UCSD-AML1 (cell line): ENCODE results near the gene CYB5D1.

Experiments
- DNase-seq: peaks from one replicate; lab custom pipeline; 2025; ENCODE audit not compliant: unreplicated experiment; lab: John Stamatoyannopoulos, UW

The CYB5D1 gene

GRCh38 chr17:7885367-7886226 lies 27.8 kb downstream of the CYB5D1 start:
- peak; percentile 72 for DNase-seq

DNA sequence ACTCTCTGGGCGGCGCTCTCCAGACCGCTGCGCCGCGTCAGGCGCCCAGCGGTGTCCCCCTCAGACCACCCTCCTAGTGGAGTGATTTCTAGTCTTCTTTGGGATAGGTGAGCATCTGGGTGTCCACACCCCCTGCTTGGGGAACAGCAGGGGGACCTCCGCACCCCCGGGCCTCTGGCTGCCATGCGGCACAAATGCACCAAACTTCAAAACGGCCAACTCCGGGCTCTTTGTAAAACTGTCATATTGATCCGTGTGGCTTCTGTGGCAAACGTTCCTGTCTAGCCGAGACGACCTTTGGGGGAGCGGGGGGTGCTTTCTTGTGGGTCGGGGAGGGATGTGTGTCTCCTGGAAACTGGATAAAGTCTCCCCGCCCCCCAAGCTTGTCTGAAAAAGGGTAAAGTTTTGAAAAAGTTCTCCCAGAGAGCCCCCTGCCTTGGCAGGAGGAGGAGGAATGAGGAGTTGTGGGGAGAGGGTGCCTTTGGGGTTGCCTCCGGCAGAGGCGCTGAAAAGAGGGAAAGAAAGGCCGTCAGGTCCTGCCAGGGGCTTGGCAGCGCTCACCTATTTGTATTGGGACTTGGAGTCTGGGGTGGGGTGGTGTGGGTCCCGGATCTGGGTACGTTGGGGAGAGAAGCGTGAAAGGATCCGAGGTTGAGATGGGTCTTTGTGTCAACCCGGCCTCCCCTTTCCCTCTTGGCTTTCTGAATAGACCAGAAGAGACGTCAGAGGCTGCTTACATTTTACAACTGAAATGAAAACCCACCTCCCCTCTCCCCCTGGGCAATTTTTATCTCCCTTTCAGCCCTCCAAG lies 28.6 kb downstream of the CYB5D1 start:
- peak; percentile 72 for DNase-seq

- DNase-seq, result no peak
Measured at GRCh38 chr17:7887038-7887481, 29.3 kb downstream of the CYB5D1 start.

GRCh38 chr17:7887482-7888183 lies 29.8 kb downstream of the CYB5D1 start:
- DNase-seq, result peak; percentile 92

GRCh38 chr17:7888184-7888920 lies 30.5 kb downstream of the CYB5D1 start, which contains the start of gene CHD3:
Gene CHD3, plus strand, starts transcription at chr17:7888789. Its CDS starts 212 bp downstream, at chr17:7889001.
- DNase-seq, result no peak

DNA sequence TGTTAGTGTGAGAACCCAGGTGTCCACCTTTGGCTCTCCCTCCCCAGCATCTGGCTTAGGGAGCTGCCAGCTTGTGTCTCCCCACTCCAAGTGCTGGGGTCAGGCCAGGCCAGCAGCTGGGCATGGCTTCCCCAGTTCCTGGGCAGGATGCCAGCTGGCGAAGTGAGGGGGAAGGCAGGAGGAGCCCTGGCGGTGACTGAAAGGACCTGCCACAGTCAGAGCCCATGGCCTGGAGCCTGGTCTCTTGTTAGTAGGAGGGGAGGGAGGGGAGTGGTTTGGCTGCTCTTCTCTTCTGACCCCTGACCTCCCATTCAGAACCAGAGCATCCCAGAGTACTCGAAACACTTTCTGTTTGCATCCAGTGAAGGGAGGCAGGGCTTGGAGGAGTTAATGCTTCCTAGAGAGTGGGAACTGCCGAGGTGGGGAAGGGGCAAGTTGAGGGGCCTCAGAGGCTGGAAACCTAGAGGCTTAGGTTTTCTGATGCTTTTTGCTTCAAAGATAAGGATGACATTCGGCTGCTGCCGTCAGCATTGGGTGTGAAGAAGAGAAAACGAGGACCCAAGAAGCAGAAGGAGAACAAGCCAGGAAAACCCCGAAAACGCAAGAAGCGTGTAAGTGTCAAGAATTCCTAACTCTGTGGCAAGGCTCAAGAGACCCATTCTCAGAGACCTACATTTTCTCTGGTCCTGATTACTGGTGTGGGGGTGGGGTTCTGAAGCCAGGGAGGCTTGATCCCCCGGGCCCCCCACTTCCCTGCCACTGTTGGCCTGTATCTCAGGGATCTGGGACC lies 31.6 kb downstream of the CYB5D1 start:
- peak; percentile 78 for DNase-seq

GRCh38 chr17:7893187-7893880 lies 35.5 kb downstream of the CYB5D1 start:
- DNase-seq, result no peak

DNA sequence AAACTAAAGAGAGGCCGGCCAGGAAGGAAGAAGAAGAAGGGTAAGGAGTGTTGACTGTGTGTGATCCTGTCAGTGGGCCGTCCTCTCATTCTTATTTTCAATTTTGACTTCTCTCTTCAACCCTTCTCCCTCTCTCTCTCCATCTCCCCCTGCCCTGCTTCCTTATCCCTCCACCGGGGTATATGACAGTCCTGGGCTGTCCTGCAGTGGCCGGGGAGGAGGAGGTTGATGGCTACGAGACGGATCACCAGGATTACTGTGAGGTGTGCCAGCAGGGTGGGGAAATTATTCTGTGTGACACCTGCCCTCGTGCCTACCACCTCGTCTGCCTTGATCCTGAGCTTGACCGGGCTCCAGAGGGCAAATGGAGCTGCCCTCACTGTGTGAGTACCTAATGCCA lies 36.4 kb downstream of the CYB5D1 start:
- no peak for DNase-seq

DNA sequence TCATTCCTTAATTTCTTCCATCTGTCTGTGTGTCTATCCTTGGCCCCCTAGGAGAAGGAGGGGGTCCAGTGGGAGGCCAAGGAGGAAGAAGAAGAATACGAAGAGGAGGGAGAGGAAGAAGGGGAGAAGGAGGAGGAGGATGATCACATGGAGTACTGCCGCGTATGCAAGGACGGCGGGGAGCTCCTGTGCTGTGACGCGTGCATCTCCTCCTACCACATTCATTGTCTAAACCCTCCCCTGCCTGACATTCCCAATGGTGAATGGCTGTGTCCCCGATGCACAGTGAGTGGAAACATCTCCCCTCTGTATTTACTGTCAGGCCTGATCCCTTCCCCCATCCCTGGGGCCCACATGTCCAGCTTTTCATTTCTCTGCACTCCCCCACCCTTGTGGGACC lies 37.1 kb downstream of the CYB5D1 start:
- no peak for DNase-seq

- no peak for DNase-seq
Measured at GRCh38 chr17:7897090-7897489, 39.3 kb downstream of the CYB5D1 start.

DNA sequence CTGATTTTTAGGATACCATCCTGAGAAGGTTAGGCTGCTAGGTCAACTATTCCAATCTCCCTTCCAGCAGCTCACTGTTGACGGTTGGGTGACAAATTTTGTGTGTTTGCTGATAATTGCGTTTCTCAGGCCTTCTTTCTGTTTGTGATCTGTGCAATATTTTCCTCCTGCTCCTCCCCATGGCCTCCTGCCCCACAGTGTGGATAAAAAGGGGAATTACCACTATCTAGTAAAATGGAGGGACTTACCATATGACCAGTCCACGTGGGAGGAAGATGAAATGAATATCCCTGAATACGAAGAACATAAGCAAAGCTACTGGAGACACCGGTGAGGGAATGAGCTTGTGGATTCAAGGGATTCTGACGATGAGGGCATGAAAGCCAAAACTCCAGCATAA lies 40.0 kb downstream of the CYB5D1 start:
- DNase-seq, result no peak

DNA sequence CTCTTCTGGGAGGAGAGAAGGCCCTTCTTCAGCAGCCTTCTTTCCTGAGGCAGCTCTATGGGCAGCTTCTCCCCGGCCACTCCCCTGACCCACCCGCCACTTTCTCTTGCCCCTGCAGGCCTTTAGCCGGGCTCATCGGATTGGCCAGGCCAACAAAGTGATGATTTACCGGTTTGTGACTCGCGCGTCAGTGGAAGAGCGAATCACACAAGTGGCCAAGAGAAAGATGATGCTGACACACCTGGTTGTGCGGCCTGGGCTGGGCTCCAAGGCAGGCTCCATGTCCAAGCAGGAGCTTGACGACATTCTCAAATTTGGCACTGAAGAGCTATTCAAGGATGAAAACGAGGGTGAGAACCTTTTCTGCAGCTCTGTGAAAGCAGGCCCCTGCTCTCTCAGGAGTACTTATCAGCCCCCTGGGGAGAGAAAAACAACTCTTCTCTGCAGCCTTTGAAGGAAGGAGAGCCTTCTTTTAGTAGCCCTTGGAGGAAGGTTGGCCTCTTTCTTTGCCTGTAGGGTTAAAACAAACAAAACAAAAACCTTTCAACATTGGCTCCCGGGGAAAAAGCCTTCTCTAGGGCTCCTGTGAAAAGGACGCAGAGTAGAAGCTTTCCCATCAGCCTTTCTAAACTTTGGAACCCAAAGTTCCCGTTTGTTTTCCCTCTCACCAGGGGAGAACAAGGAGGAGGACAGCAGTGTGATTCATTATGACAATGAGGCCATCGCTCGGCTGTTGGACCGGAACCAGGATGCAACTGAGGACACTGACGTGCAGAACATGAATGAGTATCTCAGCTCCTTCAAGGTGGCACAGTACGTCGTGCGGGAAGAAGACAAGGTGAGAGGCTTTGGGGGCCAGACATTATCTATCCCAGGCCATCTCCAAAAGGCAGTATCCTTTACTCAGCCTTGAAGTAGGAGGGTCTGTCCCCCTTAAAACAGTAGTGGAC lies 45.6 kb downstream of the CYB5D1 start:
- DNase-seq, result no peak

DNA sequence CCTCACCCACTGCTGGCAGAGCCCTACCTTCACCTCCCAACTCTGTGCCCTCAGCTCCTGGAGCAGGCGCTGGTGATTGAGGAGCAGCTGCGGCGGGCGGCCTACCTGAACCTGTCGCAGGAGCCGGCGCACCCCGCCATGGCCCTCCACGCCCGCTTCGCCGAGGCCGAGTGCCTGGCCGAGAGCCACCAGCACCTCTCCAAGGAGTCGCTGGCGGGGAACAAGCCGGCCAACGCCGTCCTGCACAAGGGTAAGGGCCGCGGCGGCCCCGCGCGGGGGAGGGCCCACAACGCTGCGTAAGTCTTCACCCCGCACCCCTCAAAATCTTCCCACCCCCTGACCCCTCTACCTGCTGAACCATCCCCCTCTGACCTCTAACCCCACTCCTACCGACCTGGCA lies 51.3 kb downstream of the CYB5D1 start:
- DNase-seq, result no peak

- DNase-seq, result no peak
Measured at GRCh38 chr17:7910281-7910680, 52.5 kb downstream of the CYB5D1 start.

DNA sequence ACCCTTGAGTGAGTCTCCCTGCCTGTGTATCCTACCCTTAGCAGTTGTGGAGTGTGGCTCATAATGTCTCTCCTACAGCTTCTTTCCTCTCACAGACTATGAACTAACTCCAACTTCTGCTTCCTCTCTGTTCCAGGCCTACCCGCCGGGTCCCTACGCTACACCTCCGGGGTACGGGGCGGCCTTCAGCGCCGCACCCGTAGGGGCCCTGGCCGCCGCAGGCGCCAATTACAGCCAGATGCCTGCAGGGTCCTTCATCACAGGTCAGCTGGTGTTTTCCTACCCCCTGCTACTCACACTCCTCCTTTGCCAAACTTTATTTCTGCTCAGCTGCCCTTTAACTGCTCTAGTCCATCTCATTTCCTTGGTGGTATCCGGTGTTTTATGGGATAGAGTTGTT lies 52.9 kb downstream of the CYB5D1 start:
- DNase-seq, result no peak

GRCh38 chr17:7911116-7911515 lies 53.3 kb downstream of the CYB5D1 start:
- no peak for DNase-seq
